ENCODE measurements around the gene COL6A3.
A peak's percentile ranks its signal among the peaks of the same experiment; 100 is the strongest.

The COL6A3 gene

GRCh38 chr2:237438080-237438940 lies 24.3 kb upstream of the COL6A3 start:
- DNase-seq = no peak

GRCh38 chr2:237437566-237437965 lies 23.6 kb upstream of the COL6A3 start:
- DNase-seq = no peak

DNA sequence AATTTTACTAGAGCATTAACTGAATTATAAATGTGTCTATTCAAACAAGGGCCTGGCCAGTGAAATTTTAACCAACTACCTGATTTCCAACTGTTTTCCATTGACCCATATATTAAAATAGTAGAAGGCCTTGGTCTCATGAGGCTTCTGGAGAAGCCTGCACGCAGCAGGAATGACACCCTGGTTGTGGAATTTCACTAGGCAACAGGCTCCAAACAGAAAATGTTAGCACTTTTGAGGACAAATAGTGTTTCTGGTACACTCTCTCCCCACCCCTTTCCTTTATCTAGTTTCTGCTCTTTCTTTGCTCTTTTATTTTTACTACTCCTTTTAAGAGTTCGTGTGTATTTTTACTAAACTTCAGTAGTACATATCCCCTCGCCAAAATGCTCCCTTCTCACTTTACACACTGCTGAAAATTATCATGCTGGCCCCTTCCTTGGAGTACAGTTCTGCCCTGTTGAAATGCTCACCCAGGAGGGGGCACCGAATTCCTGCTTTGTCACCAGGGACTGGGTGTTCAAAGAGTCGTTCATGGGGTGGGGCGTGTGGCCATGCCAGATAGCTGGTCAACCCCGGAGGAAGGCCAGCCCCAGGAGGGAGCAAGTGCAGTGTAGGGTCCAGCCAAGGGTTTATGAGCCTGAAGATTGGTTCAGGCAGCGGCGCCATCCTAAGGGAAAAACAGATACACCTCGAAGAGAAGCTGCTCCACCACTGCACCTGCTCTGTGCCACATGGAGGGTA lies 22.1 kb upstream of the COL6A3 start:
- DNase-seq = no peak

DNA sequence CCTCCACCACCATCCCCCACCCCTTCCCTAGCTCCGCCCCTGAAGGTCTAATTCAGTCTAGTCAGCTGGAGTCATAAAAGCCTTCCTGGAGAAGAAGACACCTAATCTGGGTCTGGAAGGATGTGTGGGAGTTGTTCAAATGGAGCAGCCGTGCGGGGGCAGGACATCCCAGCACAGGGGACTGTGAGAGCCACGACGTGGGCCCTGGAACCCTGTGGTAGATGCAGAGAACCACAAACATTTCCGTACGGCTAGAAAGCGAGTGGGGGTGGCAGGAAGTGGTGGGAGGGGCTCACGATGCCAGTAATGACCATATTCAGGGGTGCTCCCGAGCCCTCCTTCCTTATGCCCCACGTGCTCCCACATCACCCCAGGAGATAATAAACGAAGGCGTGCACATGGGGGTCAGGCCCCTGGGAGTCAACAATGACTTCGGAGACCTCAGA lies 20.9 kb upstream of the COL6A3 start:
- DNase-seq = no peak

DNA sequence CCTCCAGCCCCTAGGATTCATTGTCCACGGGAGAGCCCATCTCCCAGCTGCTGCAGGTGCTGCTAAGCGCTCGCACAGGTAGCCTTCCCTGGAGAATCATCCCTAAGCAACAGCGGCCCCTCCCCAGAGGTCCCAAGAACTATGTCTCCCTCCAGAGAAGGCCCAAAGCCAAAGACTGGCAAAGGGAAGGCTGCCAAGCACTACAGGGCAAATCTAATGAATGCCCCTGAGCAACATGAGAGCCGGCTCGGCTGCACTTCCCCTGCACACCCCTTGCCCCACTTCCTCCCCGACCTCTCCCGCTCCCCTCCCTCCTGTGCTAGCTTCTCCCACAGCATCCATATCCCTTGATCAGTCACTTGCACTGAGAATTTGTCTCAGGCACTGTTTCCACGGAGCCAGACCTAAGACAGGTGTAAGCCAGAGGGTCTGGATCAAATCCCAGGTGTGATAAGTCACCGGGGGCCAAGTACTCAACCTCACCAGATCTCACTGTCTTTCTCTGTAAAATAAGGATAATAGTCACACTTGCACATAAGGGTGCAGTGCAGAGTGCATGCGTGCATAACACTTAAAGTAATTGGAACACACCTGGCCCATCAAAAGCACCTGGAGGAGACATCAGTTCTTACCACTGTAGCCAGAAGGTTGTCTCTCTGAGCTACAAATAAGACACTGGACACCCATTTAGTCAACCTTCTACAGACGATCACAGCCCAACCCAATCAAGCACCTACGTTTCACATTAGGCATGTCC lies 20.1 kb upstream of the COL6A3 start:
- DNase-seq = no peak

DNA sequence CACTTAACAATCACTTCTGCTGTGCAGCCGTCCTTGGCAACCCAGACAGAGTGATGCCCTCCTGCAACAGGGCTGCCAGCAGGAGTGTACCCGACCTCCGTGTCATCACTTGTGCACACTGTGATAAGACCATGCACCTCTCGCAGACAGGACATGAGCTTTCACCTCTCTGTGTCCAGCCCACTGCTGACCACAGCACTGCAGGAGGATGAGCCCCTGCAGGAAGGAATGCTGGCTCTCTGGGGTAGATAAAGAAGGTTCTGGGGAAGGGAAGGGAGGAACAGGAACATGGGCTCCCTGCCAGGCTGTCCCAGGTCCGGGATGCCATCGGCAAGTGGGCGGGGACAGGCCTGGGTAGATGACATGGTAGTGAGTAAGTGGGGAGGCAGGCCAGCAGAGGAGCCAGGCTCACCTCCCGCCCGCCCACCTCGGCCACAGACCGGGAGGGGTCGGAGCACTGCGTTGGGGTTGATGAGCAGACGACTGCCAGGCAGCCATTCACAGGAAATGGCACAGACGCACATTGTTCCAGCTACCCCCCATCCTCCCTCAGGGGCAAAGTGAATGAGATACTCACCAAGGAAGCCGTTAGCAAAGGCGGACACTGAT lies 18.6 kb upstream of the COL6A3 start:
- no peak for DNase-seq

GRCh38 chr2:237431837-237432236 lies 17.9 kb upstream of the COL6A3 start:
- DNase-seq = no peak

GRCh38 chr2:237431372-237431771 lies 17.4 kb upstream of the COL6A3 start:
- DNase-seq = no peak

GRCh38 chr2:237430861-237431260 lies 16.9 kb upstream of the COL6A3 start:
- DNase-seq = no peak

GRCh38 chr2:237429753-237430152 lies 15.8 kb upstream of the COL6A3 start:
- no peak for DNase-seq

DNA sequence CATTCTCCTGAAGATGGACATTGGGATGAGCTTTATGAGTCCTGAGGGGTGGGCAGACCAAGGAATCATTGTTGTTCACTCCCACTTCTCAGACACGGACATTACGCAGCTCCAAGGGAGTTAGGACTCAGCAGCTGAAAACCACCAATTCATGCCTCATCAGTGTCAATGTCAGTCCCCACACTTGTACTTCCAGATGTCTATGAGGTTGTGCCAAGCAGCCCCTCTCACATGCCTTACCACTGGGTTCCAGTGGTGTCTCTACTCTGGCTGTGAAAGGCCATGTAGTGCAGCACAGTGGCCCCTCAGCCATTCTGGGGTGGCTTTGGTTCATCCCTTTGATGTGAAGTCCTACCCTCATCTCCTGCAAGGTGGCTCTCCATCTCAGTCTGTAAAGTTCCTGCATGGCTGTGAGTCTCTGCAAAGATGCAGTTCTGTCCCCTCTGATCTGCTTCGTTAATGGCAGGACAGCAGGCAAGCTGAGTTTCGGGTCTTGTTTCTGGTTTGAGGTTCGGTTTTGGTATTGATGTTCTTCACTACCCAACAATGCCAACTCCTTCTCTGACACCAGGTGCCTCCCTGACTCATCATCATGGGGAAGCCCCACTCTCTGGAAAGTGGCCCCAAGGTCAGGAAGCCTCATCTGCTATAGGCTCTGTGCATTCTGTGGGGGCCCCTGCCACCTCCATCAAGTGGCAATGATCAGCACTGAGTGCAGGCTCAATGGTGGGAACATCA lies 14.0 kb upstream of the COL6A3 start:
- no peak for DNase-seq

- no peak for DNase-seq
These were observed 12.6 kb upstream of the COL6A3 start for GRCh38 chr2:237426517-237426916.

- DNase-seq = no peak
These were observed 11.4 kb upstream of the COL6A3 start for GRCh38 chr2:237425320-237425719.

DNA sequence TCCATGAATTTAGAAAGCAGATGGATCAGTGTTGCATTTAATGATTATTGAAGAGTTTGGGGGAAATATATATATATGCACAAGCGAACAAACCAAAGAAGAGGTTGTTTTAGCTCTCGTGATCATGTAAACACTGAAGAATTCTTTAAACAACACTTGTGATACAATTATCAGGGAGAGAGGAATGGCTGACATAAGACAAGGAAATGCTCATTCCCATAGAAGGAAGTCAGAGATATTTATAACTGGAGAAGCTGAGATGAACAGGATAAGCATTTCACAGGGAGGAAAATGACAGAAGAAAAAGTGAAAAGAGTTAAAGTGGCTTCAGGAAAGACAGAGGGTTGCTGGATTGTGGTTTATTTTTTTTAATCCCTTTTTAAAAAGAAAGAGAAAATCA lies 10.6 kb upstream of the COL6A3 start:
- DNase-seq = no peak

DNA sequence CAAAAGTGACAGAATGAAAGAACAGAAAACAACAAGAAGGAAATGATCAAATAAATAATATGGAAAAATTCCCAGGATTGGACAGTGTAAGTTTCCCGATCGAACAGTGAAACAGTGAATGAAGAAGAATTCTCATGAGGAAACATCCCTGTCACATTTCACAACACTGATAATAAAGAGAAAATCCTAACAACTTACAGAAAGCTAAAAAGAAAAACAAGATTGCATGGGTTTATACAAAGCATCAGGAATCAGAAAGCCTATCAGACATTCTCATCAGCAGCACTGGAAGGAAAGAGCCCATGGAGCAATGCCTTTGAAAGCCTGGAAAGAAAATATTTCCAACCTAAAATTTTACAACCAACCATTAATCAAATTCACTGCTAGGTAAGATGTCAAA lies 9.9 kb upstream of the COL6A3 start:
- no peak for DNase-seq

DNA sequence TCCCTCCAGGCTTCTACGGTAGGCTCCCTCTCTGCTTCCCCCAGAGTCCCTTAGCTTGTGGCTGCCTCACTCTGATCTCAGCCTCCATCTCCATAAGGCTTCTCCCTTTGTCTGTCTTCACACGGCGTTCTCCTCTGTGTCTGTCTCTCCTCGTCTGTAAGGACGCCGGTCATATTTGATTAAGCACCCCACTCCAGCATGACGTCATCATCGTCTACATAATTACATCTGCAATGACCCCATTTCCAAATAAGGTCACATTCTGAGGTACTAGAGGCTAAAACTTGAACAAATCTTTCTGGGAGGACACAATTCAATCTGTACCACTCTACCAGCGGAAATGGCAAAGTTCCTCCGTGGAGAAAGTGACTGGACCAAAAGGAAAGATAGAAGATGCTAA lies 8.3 kb upstream of the COL6A3 start:
- no peak for DNase-seq

DNA sequence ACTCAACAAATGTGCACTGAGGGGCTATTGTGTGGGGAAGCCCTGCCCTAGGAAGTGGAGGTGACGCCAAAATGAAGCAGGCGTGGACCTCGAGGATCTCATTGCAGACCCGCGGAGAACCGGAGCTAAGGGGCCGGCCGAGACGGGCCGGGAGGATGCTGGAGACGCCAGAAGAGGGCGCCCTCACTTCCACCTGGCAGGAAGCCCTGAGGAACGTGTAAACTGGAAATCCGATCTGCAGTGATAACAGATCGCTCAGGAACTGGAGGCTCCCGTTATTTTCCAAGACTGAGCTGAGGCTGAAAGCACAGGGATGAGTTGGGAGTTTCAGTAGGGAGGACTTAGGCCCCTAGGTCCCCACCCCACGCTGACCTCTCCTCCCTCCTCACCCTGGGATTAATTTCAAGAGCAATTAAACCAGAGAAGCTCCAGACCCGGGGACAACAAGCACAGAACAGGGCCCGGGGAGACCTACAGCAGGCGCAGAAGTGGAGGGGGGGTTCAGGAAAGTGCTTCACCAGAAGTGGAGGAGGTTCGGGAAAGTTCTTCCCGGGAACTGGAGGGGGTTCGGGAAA lies 7.7 kb upstream of the COL6A3 start:
- DNase-seq = peak in 1 of 2 experiments; percentile 13

GRCh38 chr2:237418300-237418699 lies 4.3 kb upstream of the COL6A3 start:
- DNase-seq = no peak

- DNase-seq = no peak
These were observed 782 bp downstream of the COL6A3 start for GRCh38 chr2:237412988-237413776.

DNA sequence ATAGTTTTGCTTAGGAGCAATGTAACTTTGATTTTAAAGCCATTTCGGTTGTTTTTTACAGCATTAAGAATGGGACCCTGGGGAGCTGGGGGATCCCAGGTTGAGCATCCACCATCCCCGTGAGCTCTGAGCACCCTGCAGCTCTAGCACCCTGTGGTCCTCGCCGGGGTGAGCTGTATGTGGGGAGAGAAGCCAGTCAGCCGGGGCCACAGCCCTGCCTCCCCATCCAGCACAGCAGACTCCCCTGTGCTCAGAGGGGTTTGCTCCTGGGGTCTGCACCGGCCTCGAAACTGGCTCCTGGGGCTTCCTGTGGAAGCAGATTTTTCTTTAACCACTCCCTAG lies 1.3 kb downstream of the COL6A3 start:
- no peak for DNase-seq

Data from NCI-H2081 (cell line).